ENCODE data around the gene OTOGL.

OTOGL gene

DNA sequence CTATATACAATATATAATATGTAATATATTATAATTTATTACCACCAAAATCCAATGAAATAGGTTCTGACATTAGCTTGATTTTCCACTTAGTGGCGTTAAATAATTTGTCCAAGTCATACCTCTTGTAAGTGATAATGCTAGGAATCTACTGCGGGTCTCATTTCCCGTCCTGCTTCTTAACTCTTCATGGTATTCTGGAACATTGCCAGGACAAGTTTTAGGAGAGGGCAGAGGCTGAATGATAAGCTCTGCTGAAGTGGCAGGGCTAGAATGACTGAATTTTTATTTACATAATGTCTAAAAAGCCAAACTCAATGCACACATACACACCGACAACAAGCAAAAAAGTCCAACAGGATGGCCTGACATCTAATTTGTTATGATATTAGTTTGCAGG, 274.3 kb downstream of the OTOGL start:
- no peak for DNase-seq (ENCODE audit: low read depth)

DNA sequence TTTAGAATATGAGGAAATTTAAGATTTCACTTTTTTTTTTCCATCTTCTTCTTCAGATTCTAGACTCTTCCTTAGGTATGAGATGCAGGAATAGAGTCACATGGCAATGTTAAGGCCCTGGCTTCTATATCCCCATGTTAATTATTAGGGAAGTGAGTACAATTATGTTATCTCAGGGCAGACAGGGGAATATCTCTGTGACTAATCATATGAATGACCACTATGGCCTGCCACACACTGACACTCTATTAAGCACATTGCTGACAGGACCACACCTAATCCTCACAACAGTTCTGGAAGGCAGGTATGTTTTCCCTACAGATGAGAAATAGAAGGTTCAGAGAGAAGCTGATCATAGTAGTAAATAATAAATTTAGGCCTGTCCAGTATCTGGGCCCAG, 275.3 kb downstream of the OTOGL start:
- no peak for DNase-seq (ENCODE audit: low read depth)

GRCh38 chr12:80377140-80377794, 277.9 kb downstream of the OTOGL start:
- no peak for DNase-seq (ENCODE audit: low read depth)

GRCh38 chr12:80381121-80381520, 281.8 kb downstream of the OTOGL start:
- no peak for DNase-seq (ENCODE audit: low read depth)

DNA sequence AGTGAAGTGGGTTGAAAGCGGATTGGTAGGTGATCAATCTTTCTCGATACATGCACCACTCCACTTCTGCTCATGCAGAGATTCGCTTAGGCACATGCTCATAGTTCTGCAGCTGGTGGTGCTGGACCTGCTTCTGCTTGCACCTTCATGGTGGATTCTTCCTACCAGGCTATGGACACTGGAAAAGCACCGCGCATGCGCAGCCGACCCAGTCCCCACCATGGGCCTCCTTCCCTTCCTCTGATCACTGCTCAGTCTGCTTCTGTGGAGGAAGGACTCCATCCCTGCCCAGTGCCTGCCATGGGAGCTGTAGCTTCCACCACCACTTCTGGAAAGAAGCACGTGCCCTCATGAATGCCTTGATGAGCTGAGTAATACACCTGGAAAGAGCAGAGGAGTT, 282.9 kb downstream of the OTOGL start:
- DNase-seq (ENCODE audit: low read depth) = no peak

DNA sequence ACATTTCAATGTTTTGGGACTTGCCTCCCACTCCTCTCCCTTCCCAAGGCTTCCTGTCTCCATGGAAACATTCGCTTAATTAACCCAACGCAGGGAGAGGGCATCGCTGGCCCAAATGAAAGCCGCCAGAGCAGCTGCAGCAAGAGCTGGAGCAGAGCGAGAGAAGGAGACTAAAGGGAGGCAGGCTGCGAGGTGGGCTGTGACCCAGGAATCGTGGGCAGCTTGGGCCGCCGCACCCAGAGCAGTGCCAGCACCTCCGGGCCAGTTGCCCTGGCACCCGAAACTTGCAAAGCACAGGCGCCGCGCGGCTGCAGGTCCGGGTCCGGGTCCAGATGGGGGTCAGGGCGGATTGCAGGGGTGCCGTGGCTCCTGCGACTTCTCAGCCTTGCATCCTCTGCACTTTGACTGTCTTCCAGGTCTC, 301.2 kb downstream of the OTOGL start:
- peak; percentile 23 for DNase-seq (ENCODE audit: low read depth)

GRCh38 chr12:80401191-80401590, 301.9 kb downstream of the OTOGL start:
- DNase-seq (ENCODE audit: low read depth) = no peak

DNA sequence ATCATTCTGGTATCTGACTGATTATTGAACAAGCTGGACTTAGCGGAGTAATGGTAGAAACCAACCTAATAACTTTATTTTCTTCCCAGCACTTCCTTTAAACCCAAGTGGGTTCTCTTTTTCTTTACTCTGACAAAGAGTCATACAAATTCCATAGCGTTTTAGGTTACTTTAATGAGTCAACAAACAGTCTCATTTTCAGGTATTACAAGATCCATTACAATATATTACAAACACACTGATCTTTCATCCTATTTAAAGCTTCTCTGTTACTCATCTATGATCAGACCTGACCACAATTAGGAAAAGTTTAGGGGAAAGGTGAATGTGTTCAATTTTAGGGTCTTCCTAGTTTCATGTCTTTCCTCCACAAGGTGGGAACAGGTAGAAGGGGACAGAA, 305.3 kb downstream of the OTOGL start:
- no peak for DNase-seq (ENCODE audit: low read depth)

GRCh38 chr12:80406253-80406652, 306.9 kb downstream of the OTOGL start:
- no peak for DNase-seq (ENCODE audit: low read depth)

GRCh38 chr12:80411787-80412186, 312.4 kb downstream of the OTOGL start:
- DNase-seq (ENCODE audit: low read depth) = no peak

GRCh38 chr12:80412343-80412953, 313.1 kb downstream of the OTOGL start:
- peak; percentile 69 for DNase-seq (ENCODE audit: low read depth)

DNA sequence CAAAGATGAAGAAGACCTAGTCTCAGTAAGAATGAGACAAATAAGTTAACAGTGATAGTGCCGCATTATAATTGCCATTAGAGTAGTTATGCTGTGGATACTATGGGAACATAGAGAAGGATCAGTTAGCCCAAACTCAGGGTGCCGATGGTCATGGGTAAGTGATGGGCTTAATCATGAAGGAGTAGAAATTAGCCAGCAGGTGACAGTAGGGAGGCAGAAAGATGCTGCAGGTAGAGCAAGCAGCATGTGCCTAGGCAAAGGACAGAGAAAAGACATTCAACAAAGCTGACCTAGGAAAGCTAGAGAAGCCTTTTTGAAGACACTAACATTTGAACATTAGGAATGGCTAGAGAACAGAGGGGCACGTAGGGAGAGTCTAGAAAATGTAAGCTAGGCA, 314.1 kb downstream of the OTOGL start:
- no peak for DNase-seq (ENCODE audit: low read depth)

DNA sequence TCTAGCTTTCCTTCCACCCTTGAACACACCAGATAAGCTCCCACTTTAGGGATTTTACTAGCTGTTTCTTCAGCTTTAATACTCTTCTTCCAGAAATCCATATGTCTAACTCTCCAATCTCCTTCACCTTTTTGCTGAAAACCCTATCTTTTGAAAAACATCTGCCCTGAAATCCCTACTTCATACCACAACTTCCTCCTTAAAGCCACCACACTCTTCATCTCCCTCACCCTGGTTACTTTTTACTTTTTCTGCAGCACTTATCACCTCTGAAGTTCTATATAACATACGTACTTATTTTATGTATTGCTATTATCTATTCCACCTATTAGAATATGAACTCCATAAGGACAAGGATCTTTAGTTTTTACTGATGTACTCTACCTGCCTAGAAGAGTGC, 316.1 kb downstream of the OTOGL start:
- no peak for DNase-seq (ENCODE audit: low read depth)

DNA sequence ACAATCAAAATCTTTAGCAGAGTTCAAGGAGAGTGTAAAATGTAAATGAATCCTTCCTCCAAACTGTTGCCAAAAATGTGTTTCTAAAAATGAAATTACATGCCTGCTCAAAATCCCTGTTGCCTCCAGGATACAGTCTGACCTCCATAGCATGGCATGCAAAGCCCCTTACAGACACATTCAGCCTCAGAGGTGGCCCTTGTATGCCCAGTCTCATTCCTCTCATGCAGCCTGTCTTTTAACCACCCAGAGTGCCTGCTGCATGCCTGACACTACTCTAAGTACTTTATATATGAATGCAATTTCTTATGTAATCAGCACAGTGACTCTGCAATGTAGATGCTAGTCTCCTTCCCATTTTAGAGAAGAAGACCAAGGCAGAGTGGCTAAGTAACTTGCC, 320.3 kb downstream of the OTOGL start:
- peak; percentile 69 for DNase-seq (ENCODE audit: low read depth)

GRCh38 chr12:80420075-80420474, 320.7 kb downstream of the OTOGL start:
- no peak for DNase-seq (ENCODE audit: low read depth)

GRCh38 chr12:80422550-80422949, 323.2 kb downstream of the OTOGL start:
- DNase-seq (ENCODE audit: low read depth) = peak; percentile 73

Measured in EH (cell line).